H1 (cell line): ENCODE data around the gene KPNA6. TPM values are rescaled to one million over a fixed set of nuclear protein-coding genes. Genes with fewer than 3 reads are reported as not detected.

Experiments
- CTCF ChIA-PET: fragments of 300-600 bp; sonication (Branson Sonifier 250); formaldehyde crosslinking; loops from one replicate; lab custom pipeline; 2021; ENCODE audit not compliant: partially characterized antibody; lab: Charles Lee
- POLR2A ChIA-PET: fragments of 300-600 bp; sonication (Branson Sonifier 250); formaldehyde crosslinking; loops from one replicate; lab custom pipeline; 2021; ENCODE audit warnings: inconsistent platforms; ENCODE audit not compliant: partially characterized antibody; lab: Charles Lee
- DNase-seq, 2 experiments: peaks; one replicate each; pipeline versions ENCODE4 v3.0.0 to v3.0.0-alpha.2; 2010 to 2022; ENCODE audit warnings: low spot score in 2 of 2, low read depth in 1 of 2, mixed read lengths in 1 of 2
- FAIRE-seq: peaks from 2 replicates; lab custom pipeline; 2011; peaks lifted over from hg19 to GRCh38; lab: Jason Lieb, UNC
- H2AFZ ChIP-seq: 2 replicates; pipeline ENCODE4 v1.8.1; 2012; ENCODE audit warnings: low read length, inconsistent platforms
- H2AK5ac ChIP-seq: 2 replicates; pipeline ENCODE4 v1.6.1; 2013; ENCODE audit warnings: low read depth, low read length
- H2BK120ac ChIP-seq: replicated peaks from 2 replicates; pipeline ENCODE3; 2013; ENCODE audit warnings: low read depth, low read length, inconsistent platforms
- H2BK12ac ChIP-seq: 2 replicates; pipeline ENCODE4 v1.6.1; 2013; ENCODE audit warnings: low read depth, low read length
- H2BK15ac ChIP-seq: 2 replicates; pipeline ENCODE4 v1.6.1; 2013; ENCODE audit warnings: low read length
- H2BK20ac ChIP-seq: 2 replicates; pipeline ENCODE4 v1.6.1; 2013; ENCODE audit warnings: low read length
- H2BK5ac ChIP-seq: 2 replicates; pipeline ENCODE4 v1.6.1; 2013; ENCODE audit warnings: low read depth, low read length
- H3K14ac ChIP-seq: 2 replicates; pipeline ENCODE4 v1.6.1; 2013; ENCODE audit warnings: inconsistent platforms; ENCODE audit not compliant: insufficient read length
- H3K18ac ChIP-seq: 2 replicates; pipeline ENCODE4 v1.6.1; 2013; ENCODE audit warnings: low read length; ENCODE audit errors: extremely low read depth
- H3K23ac ChIP-seq: 2 replicates; pipeline ENCODE4 v1.6.1; 2013; ENCODE audit warnings: inconsistent platforms; ENCODE audit not compliant: insufficient read length
- H3K23me2 ChIP-seq: 2 replicates; pipeline ENCODE4 v1.6.1; 2013; ENCODE audit warnings: low read depth, low read length
- H3K27ac ChIP-seq: 2 replicates; pipeline ENCODE4 v1.6.1; 2011; ENCODE audit warnings: low read depth, low read length, inconsistent platforms
- H3K27me3 ChIP-seq, 4 experiments: replicated peaks in 1 of 4; 1 replicate in 1 of 4; 2 replicates in 3 of 4; pipeline versions ENCODE4 v1.6.1 to v1.8.1; 2011 to 2013; ENCODE audit warnings: low read length in 3 of 4, mild to moderate bottlenecking in 3 of 4, inconsistent platforms in 2 of 4, mixed read lengths in 2 of 4, moderate library complexity in 1 of 4; ENCODE audit not compliant: control insufficient read depth in 3 of 4, insufficient read depth in 3 of 4; ENCODE audit errors: extremely low read depth in 1 of 4
- H3K36me3 ChIP-seq, 4 experiments: 2 replicates each; pipeline versions ENCODE4 v1.6.1 to v1.8.1; 2011 to 2013; ENCODE audit warnings: mild to moderate bottlenecking in 4 of 4, low read length in 3 of 4, moderate library complexity in 2 of 4, control low read depth in 1 of 4, inconsistent platforms in 1 of 4; ENCODE audit not compliant: insufficient read depth in 4 of 4, control insufficient read depth in 2 of 4
- H3K4ac ChIP-seq: replicated peaks from 2 replicates; pipeline ENCODE3; 2013; ENCODE audit warnings: low read length, low read depth, mixed read lengths, inconsistent platforms; ENCODE audit not compliant: insufficient read length
- H3K4me1 ChIP-seq, 4 experiments: replicated peaks in 1 of 4; 1 replicate in 1 of 4; 2 replicates in 3 of 4; pipeline versions ENCODE4 v1.6.1 to v1.8.1; 2011 to 2013; ENCODE audit warnings: low read length in 3 of 4, inconsistent platforms in 2 of 4, mixed read lengths in 1 of 4; ENCODE audit not compliant: insufficient read depth in 4 of 4, control insufficient read depth in 3 of 4
- H3K4me2 ChIP-seq, 2 experiments: 2 replicates each; pipeline versions ENCODE4 v1.6.1 to v1.8.1; 2011 to 2013; ENCODE audit warnings: low read depth in 2 of 2, low read length in 2 of 2, control low read depth in 1 of 2, inconsistent platforms in 1 of 2, mild to moderate bottlenecking in 1 of 2; ENCODE audit not compliant: insufficient read depth in 1 of 2
- H3K4me3 ChIP-seq, 4 experiments: fragments of 200-600, 300-600 bp in 1 of 4; sonication (generic), shearing (Covaris generic), sonication (Bioruptor Twin) in 1 of 4; 2 replicates each; pipeline versions ENCODE4 v1.5.1 to v1.8.1; 2011 to 2016; ENCODE audit warnings: low read length in 4 of 4, low read depth in 3 of 4, control low read depth in 2 of 4, inconsistent platforms in 2 of 4, mild to moderate bottlenecking in 2 of 4, mixed read lengths in 1 of 4, moderate library complexity in 1 of 4; ENCODE audit not compliant: insufficient read depth in 2 of 4; ENCODE audit errors: extremely low read depth in 1 of 4
- H3K56ac ChIP-seq: replicated peaks from 2 replicates; pipeline ENCODE3; 2013; ENCODE audit warnings: low read depth, mild to moderate bottlenecking, mixed read lengths, low read length, inconsistent platforms; ENCODE audit not compliant: insufficient read length
- H3K79me1 ChIP-seq: 2 replicates; pipeline ENCODE4 v1.6.1; 2013; ENCODE audit warnings: low read depth, low read length, control low read depth
- H3K79me2 ChIP-seq, 2 experiments: 2 replicates each; pipeline versions ENCODE4 v1.6.1 to v1.8.1; 2012 to 2013; ENCODE audit warnings: low read length in 2 of 2, mild to moderate bottlenecking in 2 of 2, inconsistent platforms in 1 of 2; ENCODE audit not compliant: insufficient read depth in 2 of 2, control insufficient read depth in 1 of 2
- H3K9ac ChIP-seq, 4 experiments: replicated peaks in 1 of 4; 1 replicate in 1 of 4; 2 replicates in 3 of 4; pipeline versions ENCODE4 v1.6.1 to v1.8.1; 2011 to 2013; ENCODE audit warnings: low read depth in 3 of 4, low read length in 3 of 4, control low read depth in 2 of 4, mild to moderate bottlenecking in 2 of 4, moderate library complexity in 2 of 4, inconsistent platforms in 1 of 4; ENCODE audit errors: extremely low read depth in 1 of 4
- H3K9me3 ChIP-seq, 2 experiments: 2 replicates each; pipeline versions ENCODE4 v1.6.1 to v1.8.1; 2012 to 2013; ENCODE audit warnings: mild to moderate bottlenecking in 2 of 2, moderate library complexity in 2 of 2, control low read depth in 1 of 2, inconsistent platforms in 1 of 2, low read depth in 1 of 2, low read length in 1 of 2, mixed read lengths in 1 of 2; ENCODE audit not compliant: insufficient read depth in 2 of 2
- H4K20me1 ChIP-seq, 2 experiments: replicated peaks in 1 of 2; 2 replicates each; pipeline versions ENCODE3 to v1.8.1; 2011 to 2013; ENCODE audit warnings: inconsistent platforms in 2 of 2, low read length in 2 of 2, mild to moderate bottlenecking in 1 of 2; ENCODE audit not compliant: insufficient read depth in 2 of 2, control insufficient read depth in 1 of 2
- H4K5ac ChIP-seq: 2 replicates; pipeline ENCODE4 v1.6.1; 2013; ENCODE audit warnings: low read length, low read depth, mixed read lengths, inconsistent platforms; ENCODE audit not compliant: insufficient read length
- H4K8ac ChIP-seq: 2 replicates; pipeline ENCODE4 v1.8.0; 2013; ENCODE audit warnings: mild to moderate bottlenecking, moderate library complexity, low read length, inconsistent platforms; ENCODE audit not compliant: insufficient read depth; ENCODE audit errors: extremely low read depth
- H4K91ac ChIP-seq: replicated peaks from 2 replicates; pipeline ENCODE3; 2013; ENCODE audit warnings: low read length, mixed read lengths, inconsistent platforms; ENCODE audit not compliant: insufficient read length
- CBX8 ChIP-seq: fragments of 300-800, 300-1000 bp; sonication (generic); IDR thresholded peaks from 2 replicates; pipeline ENCODE4 v1.7.1; 2016; ENCODE audit warnings: low read depth, low read length, borderline replicate concordance
- FOSL1 ChIP-seq: IDR thresholded peaks from 2 replicates; pipeline ENCODE4 v1.6.1; 2011; ENCODE audit warnings: mild to moderate bottlenecking, low read depth, low read length, moderate library complexity; ENCODE audit not compliant: insufficient read depth
- GABPA ChIP-seq: IDR thresholded peaks from 2 replicates; pipeline ENCODE4 v1.6.1; 2011; ENCODE audit warnings: mild to moderate bottlenecking, low read length, moderate library complexity, borderline replicate concordance; ENCODE audit not compliant: insufficient read depth
- NRF1 ChIP-seq: IDR thresholded peaks from 2 replicates; pipeline ENCODE4 v1.6.1; 2011; ENCODE audit warnings: mild to moderate bottlenecking, low read depth, low read length, improper control_type of control experiment
- PHF8 ChIP-seq: fragments of 200-600 bp; sonication (generic); conservative IDR thresholded peaks from 2 replicates; pipeline ENCODE4 v1.7.1; 2012; ENCODE audit warnings: low read depth, mild to moderate bottlenecking, inconsistent platforms, low read length, moderate library complexity
- POLR2A ChIP-seq, 2 experiments: IDR thresholded peaks; 1 replicate in 1 of 2; 2 replicates in 1 of 2; pipeline ENCODE4 v1.6.1; 2011; ENCODE audit warnings: low read depth in 2 of 2, low read length in 2 of 2, mild to moderate bottlenecking in 2 of 2; ENCODE audit errors: control extremely low read depth in 1 of 2
- SIRT6 ChIP-seq: IDR thresholded peaks from one replicate; pipeline ENCODE4 v1.7.1; 2012; ENCODE audit warnings: low read length, inconsistent platforms
- SIX5 ChIP-seq: IDR thresholded peaks from 2 replicates; pipeline ENCODE4 v1.6.1; 2011; ENCODE audit warnings: mild to moderate bottlenecking, low read depth, low read length
- SRF ChIP-seq: IDR thresholded peaks from 2 replicates; pipeline ENCODE4 v1.6.1; 2011; ENCODE audit warnings: mild to moderate bottlenecking, low read depth, low read length, moderate library complexity
- TBP ChIP-seq: IDR thresholded peaks from 2 replicates; pipeline ENCODE4 v1.6.1; 2011; ENCODE audit warnings: low read depth, low read length, improper control_type of control experiment
- TCF12 ChIP-seq: IDR thresholded peaks from 2 replicates; pipeline ENCODE4 v1.6.1; 2011; ENCODE audit warnings: low read depth, mild to moderate bottlenecking, low read length
- WGBS, 2 experiments: shearing (Covaris generic) in 1 of 2; methylation state at CpG; one replicate each; pipeline versions ENCODE4 v1.1.6 to v1.1.7; 2013 to 2015; ENCODE audit warnings: low lambda C conversion rate in 2 of 2, mixed read lengths in 2 of 2, inconsistent platforms in 1 of 2, low coverage in 1 of 2, missing lambda C conversion rate in 1 of 2; ENCODE audit not compliant: insufficient replicate concordance in 2 of 2, insufficient coverage in 1 of 2, insufficient read length in 1 of 2; ENCODE audit errors: extremely low coverage in 1 of 2, missing lambda C conversion rate in 1 of 2; 5-methylcytosine and 5-hydroxymethylcytosine counted together
- polyA plus RNA-seq, 7 experiments: library from polyadenylated mRNA; depleted of rRNA in 3 of 7; stranded (reverse) in 5 of 7; unstranded in 2 of 7; fragments of >200 nt in 5 of 7; fragments of 200-250 nt in 2 of 7; gene quantifications; 1 replicate in 5 of 7; 2 replicates in 1 of 7; 4 replicates in 1 of 7; pipeline versions ENCODE4 v1.2.1 to v1.2.3, GENCODE V29; 2011 to 2013; ENCODE audit warnings: missing spikeins in 2 of 7, mixed read lengths in 2 of 7
- total RNA-seq: library from RNA; stranded (reverse); fragmentation: NEBNext Ultra II Directional; extraction: Animal tissue kit (Norgen Biotek cat#: 25700); gene quantifications from 2 replicates; pipeline ENCODE4 v1.2.1, GENCODE V29; 2021
- TF ChIP-seq, protein P1 (sequence below): IDR thresholded peaks from 2 replicates; pipeline ENCODE4 v1.6.1; 2012; ENCODE audit warnings: inconsistent platforms
- TF ChIP-seq, protein P2 (sequence below): IDR thresholded peaks from 2 replicates; pipeline ENCODE4 v1.6.1; 2011; ENCODE audit warnings: low read depth, mild to moderate bottlenecking, low read length; ENCODE audit not compliant: insufficient read depth

Gene KPNA6
- total and polyA plus RNA-seq, 2 of the 8 experiments (the other 6 are each of a cell fraction or from before 2014, with no cell fraction given), result 24.2 to 120 TPM

DNA sequence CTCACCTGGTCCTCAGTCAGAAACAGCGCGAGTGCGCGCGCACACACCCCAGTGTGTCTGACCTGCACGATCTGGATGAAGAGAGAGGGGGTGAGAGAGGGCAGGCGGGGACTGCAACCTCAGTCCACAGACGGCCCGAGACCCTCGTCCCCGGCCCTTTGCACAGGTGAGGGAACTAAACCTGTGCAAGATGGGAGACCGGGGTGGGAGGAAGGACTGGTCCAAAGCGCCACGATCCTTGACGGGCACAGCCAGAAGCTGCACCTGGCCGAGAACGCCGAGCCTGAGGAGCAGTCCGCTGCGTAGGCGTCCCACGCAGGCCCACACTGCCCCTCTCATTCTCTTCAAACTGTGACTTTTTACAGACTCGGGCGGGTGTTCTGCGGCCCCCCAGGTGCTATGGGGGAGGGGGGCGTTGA, 97.1 kb downstream of the KPNA6 start:
- Histone ChIP-seq H2BK120ac (no peak overlapping the region), H3K27me3 (peaks cover 0 to 4% (median 2%) of the 10 kb centered on the region in 4 experiments; a peak in 3 of 7 replicates), H2BK20ac (no peak overlapping the region), H3K79me1 (peaks cover 2% of the 10 kb centered on the region; the same call in 1 of the 2 replicates), H3K9me3 (no peaks in the 10 kb centered on the region), H3K56ac (no peak overlapping the region), H4K91ac (peak overlapping the region; percentile 40), H4K5ac (peak overlapping the region; percentile 26), H4K20me1 (peaks cover 0 to 2% of the 10 kb centered on the region in 2 experiments), H3K36me3 (no peaks in the 10 kb centered on the region; a peak in 1 of 8 replicates), H3K4me2 (peak overlapping the region; percentile 73 to 96), H3K18ac (no peak overlapping the region), H3K4ac (no peak overlapping the region), H2BK12ac (no peak overlapping the region), H4K8ac (peak overlapping the region; percentile 43; the same call in 1 of the 2 replicates), H3K4me1 (peaks cover 0 to 23% (median 11%) of the 10 kb centered on the region in 4 experiments; a peak in 6 of 7 replicates), H2BK15ac (no peak overlapping the region), H3K23ac (no peak overlapping the region), H2BK5ac (peak overlapping the region; percentile 19; the same call in 1 of the 2 replicates), H3K9ac (peak overlapping the region in 2 of 4 experiments; percentile 45 to 48; a peak in 4 of 7 replicates), H3K23me2 (peaks cover 15% of the 10 kb centered on the region; the same call in 1 of the 2 replicates), H3K4me3 (peak overlapping the region; percentile 64 to 86 (median 80)), H3K79me2 (no peaks in the 10 kb centered on the region), H3K14ac (no peak overlapping the region), H2AFZ (no peak overlapping the region), H2AK5ac (no peak overlapping the region), H3K27ac (no peak overlapping the region)
- ChIA-PET POLR2A (interaction anchor here (0.7 to 21.3 kb wide), 18 partner anchors 7 to 189 kb away, joined by 3 to 332 read pairs (median 4); partner anchors contain the start of genes BSDC1, CCDC28B, KPNA6 and MARCKSL1), CTCF (interaction anchor here (1.6 to 4.5 kb wide), 3 partner anchors 11 to 158 kb away, joined by 3 to 25 read pairs (median 4); no protein-coding TSS in a partner anchor)
- 38% methylated on average over 26 of the region's 26 CpGs; no CpG with 5 or more reads in 1 of the 2 experiments for WGBS, 2 experiments
- DNase-seq (peak in 1 of 2 experiments; percentile 61), FAIRE-seq (no peak)
- TF ChIP-seq GABPA (no peak), CBX8 (no peak), SIX5 (no peak), SIRT6 (no peak), PHF8 (no peak), POLR2A (IDR thresholded peaks at IDR 0.05; ENCODE audit: control extremely low read depth in 1 of 2, low read depth in 2 of 2, low read length in 2 of 2) (no peak), NRF1 (no peak), TBP (no peak), SRF (no peak), FOSL1 (no peak), TCF12 (no peak)
- TF ChIP-seq, protein P1, sequence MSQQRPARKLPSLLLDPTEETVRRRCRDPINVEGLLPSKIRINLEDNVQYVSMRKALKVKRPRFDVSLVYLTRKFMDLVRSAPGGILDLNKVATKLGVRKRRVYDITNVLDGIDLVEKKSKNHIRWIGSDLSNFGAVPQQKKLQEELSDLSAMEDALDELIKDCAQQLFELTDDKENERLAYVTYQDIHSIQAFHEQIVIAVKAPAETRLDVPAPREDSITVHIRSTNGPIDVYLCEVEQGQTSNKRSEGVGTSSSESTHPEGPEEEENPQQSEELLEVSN, result no peak
- TF ChIP-seq, protein P2, sequence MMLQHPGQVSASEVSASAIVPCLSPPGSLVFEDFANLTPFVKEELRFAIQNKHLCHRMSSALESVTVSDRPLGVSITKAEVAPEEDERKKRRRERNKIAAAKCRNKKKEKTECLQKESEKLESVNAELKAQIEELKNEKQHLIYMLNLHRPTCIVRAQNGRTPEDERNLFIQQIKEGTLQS, result no peak
